HepG2 (cell line): Measurements from ENCODE around the gene PREP.

Experiments used
- KDM1A ChIP-seq: IDR thresholded peaks from 2 replicates; pipeline ENCODE4 v1.6.1; 2016; ENCODE audit warnings: missing compliant biosample characterization
- PAF1 ChIP-seq: IDR thresholded peaks from 2 replicates; pipeline ENCODE4 v1.6.1; 2016; ENCODE audit warnings: missing genetic modification reagents, missing compliant biosample characterization
- PAX8 ChIP-seq: sonication (generic); formaldehyde crosslinking; IDR thresholded peaks from 2 replicates; pipeline ENCODE4 v1.8.0; 2022; ENCODE audit warnings: mild to moderate bottlenecking, missing genetic modification reagents, borderline replicate concordance
- SPEN ChIP-seq: sonication (generic); formaldehyde crosslinking; IDR thresholded peaks from 2 replicates; pipeline ENCODE4 v1.5.1; 2020; ENCODE audit warnings: low read depth, mild to moderate bottlenecking, missing genetic modification reagents
- TCF7L2 ChIP-seq: IDR thresholded peaks from 2 replicates; pipeline ENCODE4 v1.6.1; 2011; ENCODE audit warnings: mild to moderate bottlenecking, low read depth, low read length, moderate library complexity
- ZNF629 ChIP-seq: sonication (generic); formaldehyde crosslinking; conservative IDR thresholded peaks from 2 replicates; pipeline ENCODE4 v1.5.0; 2020; ENCODE audit warnings: missing genetic modification reagents
- TF ChIP-seq, protein P1 (sequence below): IDR thresholded peaks from 2 replicates; pipeline ENCODE4 v1.6.1; 2016; ENCODE audit warnings: control low read depth
- TF ChIP-seq, protein P2 (sequence below): sonication (generic); formaldehyde crosslinking; IDR thresholded peaks from 2 replicates; pipeline ENCODE4 v1.9.0; 2021; ENCODE audit warnings: missing genetic modification reagents, borderline replicate concordance
- TF ChIP-seq, protein P3 (sequence below): sonication (generic); formaldehyde crosslinking; IDR thresholded peaks from 2 replicates; pipeline ENCODE4 v1.4.0; 2020; ENCODE audit warnings: missing genetic modification reagents
- TF ChIP-seq, protein P4 (sequence below): sonication (generic); formaldehyde crosslinking; IDR thresholded peaks from 2 replicates; pipeline ENCODE4 v1.5.0; 2020; ENCODE audit warnings: mild to moderate bottlenecking, missing genetic modification reagents, moderate library complexity

DNA sequence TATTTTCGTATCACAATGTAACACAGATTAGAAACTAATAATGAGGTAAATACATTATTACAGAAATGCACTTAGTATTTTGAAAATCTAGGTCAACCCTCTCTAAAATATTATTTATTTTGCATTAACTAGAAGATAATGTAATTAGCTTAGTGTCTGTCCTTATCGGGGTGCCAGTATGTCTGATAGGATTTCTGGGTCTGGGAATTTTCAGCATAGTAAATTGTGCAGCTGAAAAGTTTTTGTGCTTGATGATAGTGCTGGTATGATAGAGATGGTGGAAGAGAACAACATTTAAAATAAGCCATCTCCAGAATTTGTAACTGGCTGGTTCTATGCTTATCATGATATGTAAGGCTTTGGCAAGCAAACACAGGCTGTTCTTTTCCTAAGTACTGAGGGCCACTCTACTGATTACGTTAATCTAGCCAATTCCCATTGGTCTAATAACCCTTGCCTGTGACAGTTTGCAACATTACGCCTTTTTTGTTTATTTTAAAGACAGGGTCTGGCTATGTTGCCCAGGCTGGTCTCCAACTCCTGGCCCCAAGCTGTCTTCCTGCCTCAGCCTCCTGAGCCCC, 50.8 kb downstream of the PREP start:
- TF ChIP-seq ZNF629, result no peak
- TF ChIP-seq PAF1 (CRISPR knock-in tag), result no peak
- TF ChIP-seq, protein P1, sequence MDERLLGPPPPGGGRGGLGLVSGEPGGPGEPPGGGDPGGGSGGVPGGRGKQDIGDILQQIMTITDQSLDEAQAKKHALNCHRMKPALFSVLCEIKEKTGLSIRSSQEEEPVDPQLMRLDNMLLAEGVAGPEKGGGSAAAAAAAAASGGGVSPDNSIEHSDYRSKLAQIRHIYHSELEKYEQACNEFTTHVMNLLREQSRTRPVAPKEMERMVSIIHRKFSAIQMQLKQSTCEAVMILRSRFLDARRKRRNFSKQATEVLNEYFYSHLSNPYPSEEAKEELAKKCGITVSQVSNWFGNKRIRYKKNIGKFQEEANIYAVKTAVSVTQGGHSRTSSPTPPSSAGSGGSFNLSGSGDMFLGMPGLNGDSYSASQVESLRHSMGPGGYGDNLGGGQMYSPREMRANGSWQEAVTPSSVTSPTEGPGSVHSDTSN (CRISPR knock-in tag), result no peak
- TF ChIP-seq SPEN (CRISPR knock-in tag), result no peak
- no peak for TF ChIP-seq TCF7L2
- TF ChIP-seq, protein P2, sequence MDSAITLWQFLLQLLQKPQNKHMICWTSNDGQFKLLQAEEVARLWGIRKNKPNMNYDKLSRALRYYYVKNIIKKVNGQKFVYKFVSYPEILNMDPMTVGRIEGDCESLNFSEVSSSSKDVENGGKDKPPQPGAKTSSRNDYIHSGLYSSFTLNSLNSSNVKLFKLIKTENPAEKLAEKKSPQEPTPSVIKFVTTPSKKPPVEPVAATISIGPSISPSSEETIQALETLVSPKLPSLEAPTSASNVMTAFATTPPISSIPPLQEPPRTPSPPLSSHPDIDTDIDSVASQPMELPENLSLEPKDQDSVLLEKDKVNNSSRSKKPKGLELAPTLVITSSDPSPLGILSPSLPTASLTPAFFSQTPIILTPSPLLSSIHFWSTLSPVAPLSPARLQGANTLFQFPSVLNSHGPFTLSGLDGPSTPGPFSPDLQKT (CRISPR knock-in tag), result no peak
- TF ChIP-seq, protein P3, sequence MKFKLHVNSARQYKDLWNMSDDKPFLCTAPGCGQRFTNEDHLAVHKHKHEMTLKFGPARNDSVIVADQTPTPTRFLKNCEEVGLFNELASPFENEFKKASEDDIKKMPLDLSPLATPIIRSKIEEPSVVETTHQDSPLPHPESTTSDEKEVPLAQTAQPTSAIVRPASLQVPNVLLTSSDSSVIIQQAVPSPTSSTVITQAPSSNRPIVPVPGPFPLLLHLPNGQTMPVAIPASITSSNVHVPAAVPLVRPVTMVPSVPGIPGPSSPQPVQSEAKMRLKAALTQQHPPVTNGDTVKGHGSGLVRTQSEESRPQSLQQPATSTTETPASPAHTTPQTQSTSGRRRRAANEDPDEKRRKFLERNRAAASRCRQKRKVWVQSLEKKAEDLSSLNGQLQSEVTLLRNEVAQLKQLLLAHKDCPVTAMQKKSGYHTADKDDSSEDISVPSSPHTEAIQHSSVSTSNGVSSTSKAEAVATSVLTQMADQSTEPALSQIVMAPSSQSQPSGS (CRISPR knock-in tag), result no peak
- no peak for TF ChIP-seq PAX8 (CRISPR knock-in tag)
- TF ChIP-seq, protein P4, sequence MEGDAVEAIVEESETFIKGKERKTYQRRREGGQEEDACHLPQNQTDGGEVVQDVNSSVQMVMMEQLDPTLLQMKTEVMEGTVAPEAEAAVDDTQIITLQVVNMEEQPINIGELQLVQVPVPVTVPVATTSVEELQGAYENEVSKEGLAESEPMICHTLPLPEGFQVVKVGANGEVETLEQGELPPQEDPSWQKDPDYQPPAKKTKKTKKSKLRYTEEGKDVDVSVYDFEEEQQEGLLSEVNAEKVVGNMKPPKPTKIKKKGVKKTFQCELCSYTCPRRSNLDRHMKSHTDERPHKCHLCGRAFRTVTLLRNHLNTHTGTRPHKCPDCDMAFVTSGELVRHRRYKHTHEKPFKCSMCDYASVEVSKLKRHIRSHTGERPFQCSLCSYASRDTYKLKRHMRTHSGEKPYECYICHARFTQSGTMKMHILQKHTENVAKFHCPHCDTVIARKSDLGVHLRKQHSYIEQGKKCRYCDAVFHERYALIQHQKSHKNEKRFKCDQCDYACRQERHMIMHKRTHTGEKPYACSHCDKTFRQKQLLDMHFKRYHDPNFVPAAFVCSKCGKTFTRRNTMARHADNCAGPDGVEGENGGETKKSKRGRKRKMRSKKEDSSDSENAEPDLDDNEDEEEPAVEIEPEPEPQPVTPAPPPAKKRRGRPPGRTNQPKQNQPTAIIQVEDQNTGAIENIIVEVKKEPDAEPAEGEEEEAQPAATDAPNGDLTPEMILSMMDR (CRISPR knock-in tag), result no peak
- TF ChIP-seq KDM1A, result no peak
